ENCODE results near the gene CCNJ. TPM values are rescaled to one million over a fixed set of nuclear protein-coding genes. Genes with fewer than 3 reads are reported as not detected.

The CCNJ gene
- total RNA-seq, 1 experiment from 2014 or later: 36.8 TPM

GRCh38 chr10:96056787-96057186 is 13.4 kb downstream of the CCNJ start:
- Histone ChIP-seq H3K27me3 (ENCODE audit: insufficient read depth, low read length) (no peaks in the 10 kb centered on the region), H3K4me1 (ENCODE audit: insufficient read depth, low read length) (no peaks in the 10 kb centered on the region), H2BK120ac (ENCODE audit: low read depth, low read length, poor library complexity, severe bottlenecking) (no peak overlapping the region), H2BK5ac (ENCODE audit: insufficient read length, low read length) (no peak overlapping the region), H3K18ac (ENCODE audit: insufficient read length, low read depth, low read length) (no peak overlapping the region), H3K23ac (ENCODE audit: insufficient read length, low read depth, low read length) (no peak overlapping the region), H4K5ac (ENCODE audit: insufficient read length, low read depth, low read length) (no peak overlapping the region), H3K9me3 (ENCODE audit: control insufficient read depth, low read depth, low read length) (no peaks in the 10 kb centered on the region), H3K14ac (ENCODE audit: insufficient read depth, low read length) (no peak overlapping the region), H3K27ac (ENCODE audit: insufficient read length, low read depth, low read length) (no peak overlapping the region), H3K9ac (ENCODE audit: extremely low read depth, insufficient read length, low read length) (no peak overlapping the region), H3K4ac (ENCODE audit: low read depth, low read length) (no peak overlapping the region), H4K20me1 (ENCODE audit: control insufficient read depth, insufficient read depth, insufficient read length) (no peaks in the 10 kb centered on the region), H3K79me1 (ENCODE audit: insufficient read depth, low read depth, low read length, poor library complexity, severe bottlenecking) (peaks cover 5% of the 10 kb centered on the region), H4K91ac (ENCODE audit: insufficient read length, low read depth, low read length) (no peak overlapping the region), H3K4me2 (ENCODE audit: insufficient read depth, insufficient read length, low read length) (no peak overlapping the region), H2AFZ (ENCODE audit: low read length) (no peak overlapping the region), H2AK5ac (ENCODE audit: insufficient read length, low read length) (no peak overlapping the region), H2BK15ac (ENCODE audit: low read depth, low read length) (no peak overlapping the region), H2BK12ac (ENCODE audit: insufficient read length, low read depth, low read length) (no peak overlapping the region), H3K79me2 (ENCODE audit: insufficient read depth, low read length) (peaks cover 5% of the 10 kb centered on the region; the same call in 1 of the 2 replicates), H3K23me2 (ENCODE audit: insufficient read length, low read depth, low read length, poor library complexity, severe bottlenecking) (no peaks in the 10 kb centered on the region), H3K56ac (ENCODE audit: insufficient read length, low read depth, low read length) (no peak overlapping the region), H4K8ac (replicated peaks; ENCODE audit: insufficient read length, low read depth, low read length) (no peak overlapping the region), H2BK20ac (ENCODE audit: low read depth, low read length, poor library complexity, severe bottlenecking) (no peak overlapping the region), H3T11ph (ENCODE audit: low read length) (no peak overlapping the region)
- H3K4me3 Mint-ChIP-seq: no peak overlapping the region
- peaks cover 40 to 63% (median 59%) of the 10 kb centered on the region in 3 experiments; a peak in 6 of 7 replicates for H3K36me3 Mint-ChIP-seq (ENCODE audit: insufficient read depth in 1 of 3, low read depth in 3 of 3)
- no peak for TF ChIP-seq CTCF (conservative IDR thresholded peaks at IDR 0.05)
- DNase-seq: no peak
- H3K9me3 Mint-ChIP-seq: no peaks in the 10 kb centered on the region
- WGBS (ENCODE audit: extremely low coverage, insufficient read length, low lambda C conversion rate): no CpG with 5 or more reads among the region's 7 CpGs
- peaks cover 10% of the 10 kb centered on the region in 2 experiments for H3K4me1 Mint-ChIP-seq
- H3K27me3 Mint-ChIP-seq (ENCODE audit: low read depth): no peaks in the 10 kb centered on the region
- H3K27ac Mint-ChIP-seq: no peak overlapping the region

All from H9 (cell line).